ENCODE data around the gene TMUB2. TPM values are rescaled to one million over a fixed set of nuclear protein-coding genes. Genes with fewer than 3 reads are reported as not detected.
"Not testable (repeated sequence)": the region's sequence is repeated elsewhere in the genome, so short reads cannot be mapped to it uniquely, and the experiment has no call there.

TMUB2 gene
- 27.8 and 29.6 TPM in 2 replicates for total RNA-seq (2014; rRNA removed; shearing (Covaris generic))

- no peaks in the 10 kb centered on the region for H3K27me3 ChIP-seq
- peaks cover 28% of the 10 kb centered on the region for H3K36me3 ChIP-seq
- no peaks in the 10 kb centered on the region for H3K9me3 ChIP-seq (replicated peaks)
- peak within 1 kb of the TSS; percentile 77 for H3K4me3 ChIP-seq
- peak; percentile 99 for DNase-seq
- peak within 1 kb of the TSS; percentile 77 for H3K27ac ChIP-seq
- H3K4me1 ChIP-seq: no peaks in the 10 kb centered on the region
These were observed at the start of gene TMUB2 for GRCh38 chr17:44186307-44187130. Gene TMUB2, plus strand, starts transcription at chr17:44186972. Its CDS starts 737 bp downstream, at chr17:44187709.

- DNase-seq: peak; percentile 93 to 94
- peak overlapping the region; percentile 10; the same call in 1 of the 2 replicates for H3K27ac ChIP-seq
- H3K9me3 ChIP-seq (replicated peaks): no peaks in the 10 kb centered on the region
- peaks cover 18% of the 10 kb centered on the region for H3K4me1 ChIP-seq
- no peaks in the 10 kb centered on the region for H3K27me3 ChIP-seq
- H3K4me3 ChIP-seq: peak overlapping the region; percentile 30
- no peaks in the 10 kb centered on the region for H3K36me3 ChIP-seq
These were observed 48.7 kb upstream of the TMUB2 start for GRCh38 chr17:44137891-44138709.

- H3K36me3 ChIP-seq: peaks cover 20% of the 10 kb centered on the region
- not testable (repeated sequence) for H3K27ac ChIP-seq, DNase-seq
These were observed 42.9 kb upstream of the TMUB2 start for GRCh38 chr17:44143921-44144320.

GRCh38 chr17:44144966-44145739, 41.6 kb upstream of the TMUB2 start:
- H3K4me1 ChIP-seq: no peaks in the 10 kb centered on the region
- H3K27ac ChIP-seq: no peak overlapping the region
- H3K36me3 ChIP-seq: peaks cover 26% of the 10 kb centered on the region
- H3K27me3 ChIP-seq: no peaks in the 10 kb centered on the region
- no peak for DNase-seq
- no peak overlapping the region for H3K4me3 ChIP-seq
- no peaks in the 10 kb centered on the region for H3K9me3 ChIP-seq (replicated peaks)

More at GRCh38 chr17:44143921-44144320, 42.9 kb upstream of the TMUB2 start:
- not testable (repeated sequence) for H3K27me3 ChIP-seq; H3K4me1 ChIP-seq; H3K4me3 ChIP-seq; H3K9me3 ChIP-seq (replicated peaks)

GRCh38 chr17:44146375-44147346, 40.1 kb upstream of the TMUB2 start:
- H3K9me3 ChIP-seq (replicated peaks): no peaks in the 10 kb centered on the region
- H3K4me3 ChIP-seq: no peak overlapping the region
- H3K36me3 ChIP-seq: peaks cover 32% of the 10 kb centered on the region
- no peak overlapping the region for H3K27ac ChIP-seq
- no peaks in the 10 kb centered on the region for H3K27me3 ChIP-seq
- no peaks in the 10 kb centered on the region for H3K4me1 ChIP-seq
- DNase-seq: no peak

- no peaks in the 10 kb centered on the region for H3K9me3 ChIP-seq (replicated peaks)
- no peak overlapping the region for H3K4me3 ChIP-seq
- H3K36me3 ChIP-seq: peaks cover 34% of the 10 kb centered on the region
- no peak for DNase-seq
- no peaks in the 10 kb centered on the region for H3K27me3 ChIP-seq
- H3K4me1 ChIP-seq: no peaks in the 10 kb centered on the region
- H3K27ac ChIP-seq: no peak overlapping the region
These were observed 39.0 kb upstream of the TMUB2 start for GRCh38 chr17:44147812-44148211.

GRCh38 chr17:44149066-44149465, 37.7 kb upstream of the TMUB2 start:
- H3K4me1 ChIP-seq; DNase-seq; H3K4me3 ChIP-seq; H3K9me3 ChIP-seq (replicated peaks); H3K27me3 ChIP-seq; H3K27ac ChIP-seq: not testable (repeated sequence)
- H3K36me3 ChIP-seq: peaks cover 36% of the 10 kb centered on the region

- H3K36me3 ChIP-seq: peaks cover 40% of the 10 kb centered on the region
- no peaks in the 10 kb centered on the region for H3K4me1 ChIP-seq
- no peaks in the 10 kb centered on the region for H3K27me3 ChIP-seq
- H3K27ac ChIP-seq: no peak overlapping the region
- no peaks in the 10 kb centered on the region for H3K9me3 ChIP-seq (replicated peaks)
- H3K4me3 ChIP-seq: no peak overlapping the region
- no peak for DNase-seq
These were observed 36.9 kb upstream of the TMUB2 start for GRCh38 chr17:44149750-44150329.

GRCh38 chr17:44152875-44153274, 33.9 kb upstream of the TMUB2 start:
- DNase-seq: no peak
- Histone ChIP-seq H3K27me3 (no peaks in the 10 kb centered on the region), H3K4me1 (no peaks in the 10 kb centered on the region), H3K9me3 (replicated peaks) (no peaks in the 10 kb centered on the region), H3K27ac (no peak overlapping the region), H3K4me3 (no peak overlapping the region), H3K36me3 (peaks cover 28% of the 10 kb centered on the region)

- Histone ChIP-seq H3K9me3 (replicated peaks) (no peaks in the 10 kb centered on the region), H3K4me3 (no peak overlapping the region), H3K27me3 (no peaks in the 10 kb centered on the region), H3K27ac (no peak overlapping the region), H3K4me1 (no peaks in the 10 kb centered on the region), H3K36me3 (peaks cover 26% of the 10 kb centered on the region)
- DNase-seq: no peak
These were observed 31.3 kb upstream of the TMUB2 start for GRCh38 chr17:44155488-44155887.

- no peak for DNase-seq
- H3K9me3 ChIP-seq (replicated peaks): no peaks in the 10 kb centered on the region
These were observed 27.1 kb upstream of the TMUB2 start for GRCh38 chr17:44159519-44160210.

GRCh38 chr17:44164476-44164875, 22.3 kb upstream of the TMUB2 start:
- H3K4me1 ChIP-seq: no peaks in the 10 kb centered on the region
- H3K9me3 ChIP-seq (replicated peaks): no peaks in the 10 kb centered on the region
- no peaks in the 10 kb centered on the region for H3K27me3 ChIP-seq
- no peak overlapping the region for H3K4me3 ChIP-seq
- no peak for DNase-seq
- H3K27ac ChIP-seq: no peak overlapping the region
- H3K36me3 ChIP-seq: peaks cover 6% of the 10 kb centered on the region; the same call in 1 of the 2 replicates

More at GRCh38 chr17:44159519-44160210, 27.1 kb upstream of the TMUB2 start:
- peaks cover 14% of the 10 kb centered on the region for H3K36me3 ChIP-seq
- H3K27me3 ChIP-seq: no peaks in the 10 kb centered on the region
- H3K4me3 ChIP-seq: no peak overlapping the region
- H3K4me1 ChIP-seq: no peaks in the 10 kb centered on the region
- H3K27ac ChIP-seq: no peak overlapping the region
